GM15510 (cell line): ENCODE results near the gene EMP3.

ENCODE experiments used
- POLR2A ChIP-seq: IDR thresholded peaks from 3 replicates; pipeline ENCODE4 v1.6.1; 2011; ENCODE audit warnings: borderline replicate concordance; ENCODE audit not compliant: insufficient read length; ENCODE audit errors: extremely low read depth

The EMP3 gene

GRCh38 chr19:48355365-48355954, 30.1 kb downstream of the EMP3 start:
- no peak for TF ChIP-seq POLR2A

GRCh38 chr19:48359123-48359522, 33.8 kb downstream of the EMP3 start:
- no peak for TF ChIP-seq POLR2A

- TF ChIP-seq POLR2A = no peak
Observed at GRCh38 chr19:48361912-48362311, 36.6 kb downstream of the EMP3 start.

DNA sequence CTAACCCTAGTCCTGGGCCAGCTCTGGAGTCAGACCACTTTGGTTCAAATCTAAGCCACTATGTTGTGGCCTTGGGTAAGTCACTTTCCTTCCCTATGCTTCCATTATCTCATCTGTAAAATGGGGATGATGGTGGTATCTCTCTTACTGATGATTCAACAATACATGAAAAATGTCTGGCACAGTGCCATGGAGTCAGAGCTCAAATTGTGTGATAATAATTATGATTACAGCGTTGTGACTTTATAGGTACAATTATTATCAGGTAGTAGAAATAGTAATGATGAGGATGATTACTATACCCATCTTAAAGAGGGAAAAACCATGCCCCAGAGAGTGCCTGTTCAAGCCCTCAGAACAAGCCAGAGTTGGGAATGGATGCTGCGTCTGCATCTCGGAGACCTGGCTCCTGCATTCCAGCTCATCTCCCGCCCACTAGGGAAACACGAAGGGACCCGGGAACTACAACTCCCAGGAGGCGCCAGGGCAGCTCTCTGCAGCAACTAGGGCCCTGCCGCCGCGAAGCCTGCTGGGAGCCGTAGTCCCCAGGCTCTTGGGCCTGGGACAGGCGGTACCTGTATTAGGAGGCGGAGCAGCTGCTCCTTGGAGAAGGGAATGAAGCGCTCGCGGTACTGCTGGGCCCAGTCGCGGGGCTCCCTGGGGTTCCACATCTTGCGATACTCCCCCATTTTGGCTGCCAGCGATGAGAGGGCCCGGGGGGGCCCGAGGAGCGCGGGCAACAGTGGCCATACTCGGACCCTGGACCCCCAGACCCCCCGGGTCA, 37.6 kb downstream of the EMP3 start:
- TF ChIP-seq POLR2A = peak; percentile 41

DNA sequence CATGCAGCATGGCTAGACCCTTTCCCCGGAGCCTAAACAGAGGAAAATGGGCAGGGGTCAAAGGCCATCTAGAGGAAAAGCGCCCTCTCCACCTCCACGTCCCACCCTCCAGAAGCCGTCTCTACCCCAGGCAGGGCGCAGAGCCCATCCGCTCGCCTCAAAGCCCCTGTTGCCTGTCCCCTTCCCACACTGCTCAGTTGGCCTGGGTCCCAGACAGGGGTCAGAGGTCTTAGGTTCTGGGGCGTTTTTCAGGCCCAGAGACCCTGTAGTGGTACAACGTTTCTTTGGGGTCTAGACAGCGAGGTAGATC, 38.1 kb downstream of the EMP3 start:
- no peak for TF ChIP-seq POLR2A

- TF ChIP-seq POLR2A = peak; percentile 57
Observed at GRCh38 chr19:48363810-48364597, 38.7 kb downstream of the EMP3 start, which contains the start of the genes SYNGR4 and TMEM143. Gene SYNGR4 (plus strand): TSS chr19:48364367. CDS start chr19:48365843, 1,476 bp downstream. Gene TMEM143 (minus strand): TSS chr19:48363940. CDS start chr19:48363920, 20 bp downstream.

GRCh38 chr19:48364598-48365348, 39.4 kb downstream of the EMP3 start:
- TF ChIP-seq POLR2A = no peak

DNA sequence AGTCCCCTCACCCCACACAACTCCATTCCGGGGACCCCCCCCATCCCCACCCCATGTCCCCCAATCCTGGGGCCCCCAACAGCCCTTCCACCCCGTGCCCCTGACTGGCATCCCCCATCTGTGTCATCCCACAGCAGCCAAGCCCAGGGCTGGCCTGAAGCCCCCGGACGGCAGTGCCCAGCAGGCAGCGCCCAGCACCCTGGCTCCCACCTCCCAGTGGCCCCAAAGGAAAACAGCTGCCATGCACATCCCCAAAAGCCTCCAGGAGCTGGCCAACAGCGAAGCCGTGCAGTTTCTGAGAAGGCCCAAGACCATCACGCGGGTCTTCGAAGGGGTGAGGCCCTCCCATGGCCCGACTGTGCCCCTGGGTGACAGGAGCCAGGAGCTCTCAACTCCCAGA, 40.2 kb downstream of the EMP3 start:
- TF ChIP-seq POLR2A = no peak

DNA sequence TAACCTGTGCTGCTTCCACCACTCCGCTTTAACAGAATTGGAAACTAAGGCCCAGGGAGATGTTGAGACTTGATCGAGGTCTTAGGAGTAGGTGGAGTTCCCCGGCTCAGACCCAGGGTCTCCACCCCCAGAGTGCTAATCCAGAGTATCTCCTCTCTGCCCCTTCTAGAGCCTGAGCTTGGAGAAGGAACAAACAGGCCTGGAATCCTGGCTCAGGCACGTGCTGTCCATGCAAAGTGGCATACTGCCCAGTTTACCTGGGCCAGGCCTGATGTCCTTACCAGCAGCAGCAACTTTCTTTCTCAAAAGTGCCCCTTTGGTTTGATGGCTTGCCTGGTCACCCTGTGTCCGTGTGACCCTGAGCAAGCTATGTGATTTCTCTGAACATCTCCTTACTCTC, 42.5 kb downstream of the EMP3 start:
- TF ChIP-seq POLR2A = no peak

GRCh38 chr19:48368936-48369335, 43.6 kb downstream of the EMP3 start:
- no peak for TF ChIP-seq POLR2A

DNA sequence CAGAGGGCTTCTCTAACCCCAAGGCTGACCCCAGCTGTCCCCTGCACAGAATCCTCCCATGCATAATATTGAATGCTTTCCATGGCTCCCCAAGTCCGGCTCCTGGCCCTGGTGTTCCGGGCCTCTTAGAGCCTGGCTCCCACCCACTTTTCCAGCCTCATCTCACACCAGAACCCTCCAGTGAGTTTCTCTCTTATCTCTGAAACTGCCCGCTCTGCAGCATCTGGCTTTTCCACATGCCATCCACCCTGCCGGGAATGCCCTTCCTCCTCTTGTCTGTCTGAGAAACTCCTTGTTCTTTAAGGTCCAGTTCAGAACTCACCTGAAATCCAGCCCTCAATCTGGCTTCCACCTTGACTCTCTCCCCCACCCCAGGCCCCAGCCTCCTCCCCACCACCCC, 45.6 kb downstream of the EMP3 start:
- no peak for TF ChIP-seq POLR2A

DNA sequence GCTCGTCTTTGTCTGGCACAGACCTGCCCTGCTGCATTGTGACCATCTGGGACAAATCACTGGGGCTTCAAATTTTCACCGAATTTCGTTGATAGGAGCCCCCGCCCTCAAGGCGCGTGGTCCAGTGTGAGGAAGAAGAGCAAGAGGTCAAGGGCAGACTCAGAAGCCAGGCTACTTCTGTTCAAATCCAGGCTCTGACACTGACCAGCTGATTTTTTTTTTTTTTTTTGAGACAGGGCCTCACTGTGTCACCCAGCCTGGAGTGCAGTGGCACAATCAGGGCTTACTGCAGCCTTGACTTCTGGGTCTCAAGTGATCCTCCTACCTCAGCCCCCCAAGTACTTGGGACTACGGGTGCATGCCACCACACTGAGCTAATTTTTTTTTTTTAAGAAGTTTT, 46.0 kb downstream of the EMP3 start:
- no peak for TF ChIP-seq POLR2A

DNA sequence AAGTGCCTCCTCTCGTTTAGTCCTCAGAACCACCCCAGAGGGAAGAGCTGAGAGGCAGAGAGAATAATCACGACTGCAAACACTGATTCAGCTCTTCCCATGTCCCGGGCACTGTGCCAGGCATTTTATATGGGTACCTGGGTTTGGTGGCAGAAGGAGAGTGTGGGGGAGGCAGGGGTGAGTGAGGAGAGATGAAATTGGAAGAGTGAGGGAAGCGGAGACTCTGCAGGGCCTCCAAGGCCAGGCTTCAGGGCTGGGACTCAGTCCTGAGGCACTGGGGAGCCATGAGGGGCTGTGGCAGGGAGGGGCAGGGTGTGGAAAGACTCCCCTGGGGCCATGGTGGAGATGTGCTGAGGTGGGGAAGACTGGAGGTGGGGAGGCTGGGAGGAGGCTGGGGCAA, 47.6 kb downstream of the EMP3 start:
- no peak for TF ChIP-seq POLR2A

DNA sequence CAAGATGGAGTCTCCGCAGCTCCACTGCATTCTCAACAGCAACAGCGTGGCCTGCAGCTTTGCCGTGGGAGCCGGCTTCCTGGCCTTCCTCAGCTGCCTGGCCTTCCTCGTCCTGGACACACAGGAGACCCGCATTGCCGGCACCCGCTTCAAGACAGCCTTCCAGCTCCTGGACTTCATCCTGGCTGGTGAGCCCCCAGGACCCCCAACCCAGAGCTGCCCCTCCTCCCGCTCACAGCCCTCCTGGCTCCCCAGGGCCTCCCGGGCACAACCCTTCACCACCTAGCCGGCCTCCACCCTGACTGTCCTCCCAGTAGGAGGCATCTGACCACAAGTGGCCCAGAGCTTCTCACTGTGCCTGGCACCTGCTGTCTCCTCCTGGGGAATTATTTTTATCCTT, 48.2 kb downstream of the EMP3 start:
- TF ChIP-seq POLR2A = no peak

GRCh38 chr19:48378194-48378570, 52.8 kb downstream of the EMP3 start:
- TF ChIP-seq POLR2A = no peak
